ENCODE results near the gene NT5DC2.

DNA sequence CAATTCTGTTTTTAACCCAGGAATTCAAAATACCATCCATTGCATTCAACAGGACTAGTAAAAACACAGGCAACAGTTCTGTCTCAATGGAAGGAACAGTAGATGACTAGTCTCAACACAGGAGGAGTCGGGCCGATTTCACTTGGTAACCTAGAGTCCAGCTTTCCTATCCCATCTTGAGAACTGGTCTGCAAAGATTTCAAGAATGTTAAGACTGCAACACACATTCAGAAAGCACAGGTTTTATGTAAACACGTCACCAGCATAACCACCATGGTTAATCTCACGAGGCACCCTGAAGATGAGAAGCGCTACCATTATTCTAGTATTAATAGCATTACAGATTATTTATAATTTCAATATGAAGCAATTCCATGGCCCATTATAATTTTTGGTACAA is 24.8 kb upstream of the NT5DC2 start:
- TF ChIP-seq, protein P1, sequence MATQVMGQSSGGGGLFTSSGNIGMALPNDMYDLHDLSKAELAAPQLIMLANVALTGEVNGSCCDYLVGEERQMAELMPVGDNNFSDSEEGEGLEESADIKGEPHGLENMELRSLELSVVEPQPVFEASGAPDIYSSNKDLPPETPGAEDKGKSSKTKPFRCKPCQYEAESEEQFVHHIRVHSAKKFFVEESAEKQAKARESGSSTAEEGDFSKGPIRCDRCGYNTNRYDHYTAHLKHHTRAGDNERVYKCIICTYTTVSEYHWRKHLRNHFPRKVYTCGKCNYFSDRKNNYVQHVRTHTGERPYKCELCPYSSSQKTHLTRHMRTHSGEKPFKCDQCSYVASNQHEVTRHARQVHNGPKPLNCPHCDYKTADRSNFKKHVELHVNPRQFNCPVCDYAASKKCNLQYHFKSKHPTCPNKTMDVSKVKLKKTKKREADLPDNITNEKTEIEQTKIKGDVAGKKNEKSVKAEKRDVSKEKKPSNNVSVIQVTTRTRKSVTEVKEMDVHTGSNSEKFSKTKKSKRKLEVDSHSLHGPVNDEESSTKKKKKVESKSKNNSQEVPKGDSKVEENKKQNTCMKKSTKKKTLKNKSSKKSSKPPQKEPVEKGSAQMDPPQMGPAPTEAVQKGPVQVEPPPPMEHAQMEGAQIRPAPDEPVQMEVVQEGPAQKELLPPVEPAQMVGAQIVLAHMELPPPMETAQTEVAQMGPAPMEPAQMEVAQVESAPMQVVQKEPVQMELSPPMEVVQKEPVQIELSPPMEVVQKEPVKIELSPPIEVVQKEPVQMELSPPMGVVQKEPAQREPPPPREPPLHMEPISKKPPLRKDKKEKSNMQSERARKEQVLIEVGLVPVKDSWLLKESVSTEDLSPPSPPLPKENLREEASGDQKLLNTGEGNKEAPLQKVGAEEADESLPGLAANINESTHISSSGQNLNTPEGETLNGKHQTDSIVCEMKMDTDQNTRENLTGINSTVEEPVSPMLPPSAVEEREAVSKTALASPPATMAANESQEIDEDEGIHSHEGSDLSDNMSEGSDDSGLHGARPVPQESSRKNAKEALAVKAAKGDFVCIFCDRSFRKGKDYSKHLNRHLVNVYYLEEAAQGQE (IDR thresholded peaks at IDR 0.05; ENCODE audit: low read depth) = no peak
- TF ChIP-seq EGR1 (IDR thresholded peaks at IDR 0.05) = no peak
- TF ChIP-seq EP300 (IDR thresholded peaks at IDR 0.05; ENCODE audit: borderline replicate concordance) = no peak
- no peak for TF ChIP-seq CEBPB (IDR thresholded peaks at IDR 0.05)
- no peak for TF ChIP-seq CREB1 (IDR thresholded peaks at IDR 0.05; ENCODE audit: low read depth)
- TF ChIP-seq, protein P2, sequence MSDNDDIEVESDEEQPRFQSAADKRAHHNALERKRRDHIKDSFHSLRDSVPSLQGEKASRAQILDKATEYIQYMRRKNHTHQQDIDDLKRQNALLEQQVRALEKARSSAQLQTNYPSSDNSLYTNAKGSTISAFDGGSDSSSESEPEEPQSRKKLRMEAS (IDR thresholded peaks at IDR 0.05) = no peak
- TF ChIP-seq TCF12 (IDR thresholded peaks at IDR 0.05; ENCODE audit: low read depth) = no peak
- TF ChIP-seq TEAD4 (IDR thresholded peaks at IDR 0.05) = no peak
- no peak for TF ChIP-seq YY1 (IDR thresholded peaks at IDR 0.05; ENCODE audit: low read depth)
- no peak for TF ChIP-seq TAF1 (IDR thresholded peaks at IDR 0.05; ENCODE audit: low read depth)
- TF ChIP-seq USF1 (IDR thresholded peaks at IDR 0.05) = no peak
- TF ChIP-seq RAD21 (IDR thresholded peaks at IDR 0.05; ENCODE audit: low read depth) = no peak
- TF ChIP-seq NFIC (IDR thresholded peaks at IDR 0.05) = no peak

Measured in Ishikawa (cell line).